OCI-LY7 (cell line): ENCODE results near the gene HIGD1C.

Source experiments
- EZH2phosphoT487 ChIP-seq: fragments of 200-600 bp; sonication (generic); IDR thresholded peaks from 2 replicates; pipeline ENCODE4 v1.6.1; 2018; ENCODE audit warnings: low read depth, borderline replicate concordance, mild to moderate bottlenecking, mixed run types, antibody characterized with exemption, low read length, moderate library complexity, mixed read lengths
- TF ChIP-seq, protein P1 (sequence below): fragments of 200-600 bp; sonication (generic); conservative IDR thresholded peaks from 2 replicates; pipeline ENCODE4 v1.5.1; 2014; ENCODE audit warnings: mild to moderate bottlenecking, antibody characterized with exemption, low read length, moderate library complexity, mixed read lengths

DNA sequence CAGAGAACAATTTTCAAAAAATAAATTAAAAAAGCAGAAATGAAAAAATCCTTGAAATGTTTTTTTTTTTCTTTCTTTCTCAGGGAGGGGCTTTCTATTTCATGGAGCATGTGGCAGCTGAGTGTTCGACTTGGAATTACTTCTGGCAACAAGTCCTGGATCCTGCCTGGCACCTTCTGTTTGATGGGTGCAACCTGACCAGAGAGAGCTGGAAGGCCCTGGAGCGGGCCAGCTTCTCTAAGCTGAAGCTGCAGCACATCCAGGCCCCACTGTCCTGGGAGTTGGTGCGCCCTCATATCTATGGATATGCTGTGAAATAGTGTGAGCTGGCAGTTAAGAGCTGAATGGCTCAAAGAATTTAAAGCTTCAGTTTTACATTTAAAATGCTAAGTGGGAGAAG is 22.5 kb upstream of the HIGD1C start:
- TF ChIP-seq, protein P1, sequence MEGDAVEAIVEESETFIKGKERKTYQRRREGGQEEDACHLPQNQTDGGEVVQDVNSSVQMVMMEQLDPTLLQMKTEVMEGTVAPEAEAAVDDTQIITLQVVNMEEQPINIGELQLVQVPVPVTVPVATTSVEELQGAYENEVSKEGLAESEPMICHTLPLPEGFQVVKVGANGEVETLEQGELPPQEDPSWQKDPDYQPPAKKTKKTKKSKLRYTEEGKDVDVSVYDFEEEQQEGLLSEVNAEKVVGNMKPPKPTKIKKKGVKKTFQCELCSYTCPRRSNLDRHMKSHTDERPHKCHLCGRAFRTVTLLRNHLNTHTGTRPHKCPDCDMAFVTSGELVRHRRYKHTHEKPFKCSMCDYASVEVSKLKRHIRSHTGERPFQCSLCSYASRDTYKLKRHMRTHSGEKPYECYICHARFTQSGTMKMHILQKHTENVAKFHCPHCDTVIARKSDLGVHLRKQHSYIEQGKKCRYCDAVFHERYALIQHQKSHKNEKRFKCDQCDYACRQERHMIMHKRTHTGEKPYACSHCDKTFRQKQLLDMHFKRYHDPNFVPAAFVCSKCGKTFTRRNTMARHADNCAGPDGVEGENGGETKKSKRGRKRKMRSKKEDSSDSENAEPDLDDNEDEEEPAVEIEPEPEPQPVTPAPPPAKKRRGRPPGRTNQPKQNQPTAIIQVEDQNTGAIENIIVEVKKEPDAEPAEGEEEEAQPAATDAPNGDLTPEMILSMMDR = no peak
- TF ChIP-seq EZH2phosphoT487 = no peak
